Fibroblast of gingiva (primary cell): ENCODE results near the gene MEGF8.
"Not testable (repeated sequence)": the region's sequence is repeated elsewhere in the genome, so short reads cannot be mapped to it uniquely, and the experiment has no call there.

Source experiments
- DNase-seq: peaks from one replicate; pipeline ENCODE4 v3.0.0-alpha.2; 2011; ENCODE audit warnings: low read depth

The MEGF8 gene

DNA sequence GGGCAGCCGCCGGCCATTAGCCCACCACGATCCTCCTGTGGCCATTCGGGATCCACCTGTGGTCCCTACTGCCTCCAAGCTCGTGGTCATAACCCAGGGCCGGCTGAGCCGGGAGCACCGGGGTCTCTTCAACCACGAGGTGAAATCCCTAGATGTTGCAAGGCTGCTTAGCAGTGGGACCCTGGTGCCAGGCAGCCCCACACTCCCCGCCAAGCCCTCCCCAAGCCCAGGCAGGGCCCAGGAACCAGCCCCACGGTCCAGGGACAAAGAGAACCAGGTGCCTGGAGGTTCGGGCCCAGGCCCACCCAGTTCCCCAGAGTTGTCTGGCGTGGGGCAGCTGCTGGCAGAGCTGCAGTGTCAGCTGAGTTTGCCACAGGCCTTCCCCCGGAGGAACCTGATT is 15.7 kb upstream of the MEGF8 start:
- DNase-seq, result no peak

DNA sequence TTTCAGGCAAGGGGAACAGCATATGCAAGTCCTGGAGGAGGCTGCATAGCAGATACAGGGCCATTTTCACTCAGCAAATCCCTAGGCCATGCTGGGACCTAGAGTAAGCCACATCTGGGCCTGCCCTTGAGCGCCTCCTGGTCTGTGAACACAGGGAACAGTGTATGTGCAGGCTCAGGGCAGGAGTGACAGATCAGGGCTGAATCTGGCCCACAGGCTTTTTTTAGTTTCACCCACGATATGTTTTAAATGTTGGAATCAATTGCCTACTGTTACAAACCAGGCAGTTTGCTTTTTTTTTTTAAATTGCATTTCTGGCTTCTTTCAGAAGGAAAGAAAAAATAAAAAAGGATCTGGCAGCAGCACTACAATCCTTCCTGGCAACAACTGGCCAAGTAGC is 13.8 kb upstream of the MEGF8 start:
- DNase-seq, result no peak

DNA sequence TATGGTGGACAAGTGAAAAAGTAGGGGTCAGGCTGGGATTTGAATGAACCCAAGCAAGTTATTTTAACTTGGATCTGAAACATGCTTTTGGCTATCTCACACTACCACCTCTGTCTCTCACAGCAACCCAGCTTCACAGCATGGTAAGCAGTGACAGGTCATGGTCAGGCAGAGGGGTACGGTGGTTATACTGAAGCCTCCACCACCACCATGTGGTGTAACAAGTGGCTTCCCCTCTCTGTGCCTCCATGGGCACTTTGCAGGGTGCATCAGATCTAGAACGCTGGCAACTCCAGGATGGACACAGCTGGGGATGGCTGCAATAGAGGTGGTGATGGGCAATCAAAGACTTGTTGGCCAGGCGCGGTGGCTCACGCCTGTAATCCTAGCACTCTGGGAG is 13.1 kb upstream of the MEGF8 start:
- no peak for DNase-seq

DNA sequence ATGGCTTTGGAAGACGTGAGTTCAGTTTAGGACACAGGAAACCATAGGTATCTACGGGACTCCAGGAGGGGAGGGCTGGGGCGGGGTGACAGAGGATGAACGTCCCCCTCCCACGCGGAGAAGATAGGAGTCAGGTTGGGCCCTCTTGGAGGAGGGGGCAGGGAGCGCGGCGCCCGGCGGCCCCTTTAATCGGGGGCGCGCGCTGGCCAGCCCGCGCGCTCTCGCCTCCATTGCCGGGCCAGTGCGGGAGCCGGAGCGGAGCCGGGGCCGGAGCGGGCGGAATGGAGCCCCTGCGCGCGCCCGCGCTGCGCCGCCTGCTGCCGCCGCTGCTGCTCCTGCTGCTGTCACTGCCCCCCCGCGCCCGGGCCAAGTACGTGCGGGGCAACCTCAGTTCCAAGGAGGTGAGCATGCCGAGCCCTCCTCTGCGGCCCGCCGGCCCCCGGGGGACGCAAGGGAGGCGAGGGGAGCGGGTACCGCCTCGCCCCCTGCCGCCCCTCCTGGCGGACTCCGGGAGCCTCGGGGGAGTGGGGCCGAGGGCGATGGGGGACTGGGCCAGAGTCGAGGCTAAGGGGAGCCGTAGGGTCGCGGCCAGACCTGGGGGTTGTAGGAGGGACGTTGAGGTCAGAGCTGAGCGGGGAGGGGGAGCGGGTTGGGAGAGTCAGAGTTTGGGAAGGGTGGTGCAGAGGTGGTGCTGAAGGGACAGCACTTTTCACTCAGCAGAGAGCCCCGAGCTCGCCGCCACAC is 12.2 kb upstream of the MEGF8 start, which contains the start of gene TMEM145:
Gene TMEM145, plus strand, starts transcription at position 214 of the 744 bp plus-strand sequence. Its CDS starts 68 bp downstream, at position 282.
- peak; percentile 20 for DNase-seq

DNA sequence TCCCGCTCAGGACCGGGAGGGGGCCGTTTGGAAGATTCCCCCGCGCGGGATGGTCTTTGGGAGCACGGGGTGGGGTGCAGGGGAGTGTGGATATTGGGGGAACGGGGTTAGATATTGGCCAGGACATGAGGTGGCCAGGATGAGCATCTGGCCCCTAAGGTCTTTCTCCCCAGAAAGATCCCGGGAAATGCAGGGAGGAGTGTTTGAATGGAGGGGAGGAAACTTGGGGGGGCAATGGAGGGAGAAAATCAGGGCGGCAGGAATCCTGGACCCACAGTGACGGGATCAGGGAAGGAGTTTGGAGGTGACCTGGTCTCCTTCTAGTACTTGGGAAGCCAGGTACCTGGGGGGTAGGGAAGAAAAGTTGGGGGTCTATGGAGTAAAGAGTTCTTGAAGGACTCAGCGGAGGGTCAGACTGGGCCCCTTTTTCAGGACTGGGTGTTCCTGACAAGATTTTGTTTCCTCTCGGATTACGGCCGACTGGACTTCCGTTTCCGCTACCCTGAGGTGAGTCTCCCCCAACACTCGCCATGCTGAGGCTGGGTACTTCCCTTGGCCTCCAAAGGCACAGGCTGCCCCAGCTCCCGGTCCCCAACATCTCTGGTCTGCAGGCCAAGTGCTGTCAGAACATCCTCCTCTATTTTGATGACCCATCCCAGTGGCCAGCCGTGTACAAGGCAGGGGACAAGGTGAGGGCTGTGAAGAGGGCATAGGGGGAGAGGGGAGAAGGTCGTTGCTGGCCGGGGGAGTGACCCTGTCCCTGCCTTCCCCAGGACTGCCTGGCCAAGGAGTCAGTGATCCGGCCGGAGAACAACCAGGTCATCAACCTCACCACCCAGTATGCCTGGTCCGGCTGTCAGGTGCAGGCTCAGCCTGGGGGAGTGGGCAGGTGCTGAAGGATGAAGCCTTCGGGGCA is 11.3 kb upstream of the MEGF8 start:
- no peak for DNase-seq

DNA sequence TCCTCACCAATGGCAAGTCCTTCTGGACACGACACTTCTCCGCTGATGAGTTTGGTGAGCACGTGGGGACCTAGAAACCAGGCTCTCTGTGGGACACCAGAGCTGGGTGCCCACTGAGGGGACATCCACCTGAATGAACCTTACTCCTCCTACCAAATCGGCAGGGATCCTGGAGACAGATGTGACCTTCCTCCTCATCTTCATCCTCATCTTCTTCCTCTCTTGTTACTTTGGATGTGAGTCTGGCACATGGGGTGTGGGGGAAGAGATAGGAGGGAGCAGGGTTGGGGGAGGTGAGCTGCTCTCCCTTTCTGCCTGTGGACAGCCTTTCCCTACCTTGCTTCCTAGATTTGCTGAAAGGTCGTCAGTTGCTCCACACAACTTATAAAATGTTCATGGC is 10.4 kb upstream of the MEGF8 start:
- DNase-seq, result no peak

DNA sequence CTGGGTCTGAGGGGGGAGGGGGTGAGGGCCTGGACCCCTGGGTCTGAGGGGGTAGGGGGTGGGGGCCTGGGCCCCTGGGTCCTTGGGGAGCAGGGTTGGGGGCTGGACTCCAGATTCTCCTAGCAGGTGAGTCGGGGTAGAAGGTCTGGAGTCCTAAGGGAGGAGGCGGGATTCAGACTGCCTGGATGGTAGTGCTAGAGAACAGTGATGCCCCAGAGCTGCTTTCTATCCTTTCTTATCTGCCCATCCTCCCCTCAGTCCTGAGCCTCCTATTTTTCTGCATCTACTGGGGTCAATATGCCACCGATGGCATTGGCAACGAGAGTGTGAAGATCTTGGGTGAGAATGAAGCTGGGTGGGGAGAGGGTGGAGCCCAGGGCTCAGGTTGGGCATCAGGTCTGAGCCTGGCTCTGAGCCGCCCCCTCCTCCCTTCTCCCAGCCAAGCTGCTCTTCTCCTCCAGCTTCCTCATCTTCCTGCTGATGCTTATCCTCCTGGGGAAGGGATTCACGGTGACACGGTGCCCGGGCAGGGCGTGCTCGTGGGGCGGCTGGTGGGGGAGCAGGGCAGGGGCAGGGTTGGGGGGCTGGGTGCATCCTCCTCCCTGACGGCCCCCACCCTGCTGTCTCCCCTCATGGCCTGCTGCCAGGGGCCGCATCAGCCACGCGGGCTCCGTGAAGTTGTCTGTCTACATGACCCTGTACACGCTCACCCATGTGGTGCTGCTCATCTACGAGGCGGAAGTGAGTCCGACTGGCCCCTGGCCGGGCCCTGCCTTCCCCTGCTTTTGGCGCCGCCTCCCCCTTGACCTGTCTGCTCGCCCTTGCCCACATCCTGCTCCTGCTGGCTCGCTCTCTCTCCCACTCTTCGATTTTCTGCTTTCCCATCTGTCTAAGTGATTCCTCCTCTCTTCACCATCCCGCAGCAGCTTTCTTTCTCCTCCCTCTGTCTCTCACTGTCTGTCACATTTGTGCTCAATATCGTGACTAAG is 8.9 kb upstream of the MEGF8 start:
- DNase-seq, result no peak

DNA sequence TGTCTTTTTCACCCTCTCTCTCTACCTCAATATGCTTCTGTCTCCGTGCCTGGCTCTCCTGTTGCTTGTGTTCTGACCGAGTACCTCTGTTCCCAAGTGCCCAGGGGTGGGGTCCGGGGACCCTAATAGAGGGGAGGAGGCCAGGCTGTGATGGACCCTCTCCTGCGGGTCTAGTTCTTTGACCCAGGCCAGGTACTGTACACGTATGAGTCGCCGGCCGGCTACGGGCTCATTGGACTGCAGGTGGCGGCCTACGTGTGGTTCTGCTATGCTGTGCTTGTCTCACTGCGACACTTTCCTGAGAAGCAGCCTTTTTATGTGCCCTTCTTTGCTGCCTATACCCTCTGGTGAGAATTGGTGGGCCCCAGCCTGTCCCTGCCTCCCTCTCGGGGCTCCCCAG is 7.9 kb upstream of the MEGF8 start:
- DNase-seq, result no peak

DNA sequence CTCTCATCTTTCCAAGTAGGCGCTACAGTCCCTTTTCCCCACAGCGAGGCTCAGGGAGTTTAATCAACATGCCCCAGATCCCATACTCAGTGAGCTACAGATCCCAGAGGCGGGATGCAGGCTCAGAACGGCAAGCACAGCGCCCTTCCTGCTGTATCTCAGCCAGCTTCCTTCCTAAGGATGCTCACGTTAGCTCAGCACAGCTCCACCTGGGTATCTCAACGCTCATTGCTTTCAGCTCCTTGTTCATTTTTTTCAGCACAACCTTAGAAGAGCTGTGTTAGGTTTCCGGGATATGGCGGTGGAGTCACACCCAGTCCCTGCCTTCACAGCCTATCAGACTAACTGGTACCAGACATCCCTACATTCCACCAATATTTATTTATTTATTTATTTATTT is 3.1 kb upstream of the MEGF8 start:
- DNase-seq, result no peak

DNA sequence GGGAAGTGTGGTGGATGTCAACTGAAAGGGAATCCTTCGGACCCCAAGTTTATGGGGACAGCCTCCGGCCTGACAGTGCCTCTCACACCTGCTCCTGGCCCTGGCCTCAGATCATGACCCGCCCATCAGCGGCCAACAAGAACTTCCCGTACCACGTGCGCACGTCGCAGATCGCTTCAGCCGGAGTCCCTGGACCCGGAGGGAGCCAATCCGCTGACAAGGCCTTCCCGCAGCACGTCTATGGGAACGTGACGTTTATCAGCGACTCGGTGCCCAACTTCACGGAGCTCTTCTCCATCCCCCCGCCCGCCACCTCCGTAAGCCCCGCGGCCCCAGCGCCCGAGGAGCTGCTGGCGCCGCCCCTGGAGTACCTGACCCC is 2.0 kb upstream of the MEGF8 start:
- DNase-seq, result no peak

DNA sequence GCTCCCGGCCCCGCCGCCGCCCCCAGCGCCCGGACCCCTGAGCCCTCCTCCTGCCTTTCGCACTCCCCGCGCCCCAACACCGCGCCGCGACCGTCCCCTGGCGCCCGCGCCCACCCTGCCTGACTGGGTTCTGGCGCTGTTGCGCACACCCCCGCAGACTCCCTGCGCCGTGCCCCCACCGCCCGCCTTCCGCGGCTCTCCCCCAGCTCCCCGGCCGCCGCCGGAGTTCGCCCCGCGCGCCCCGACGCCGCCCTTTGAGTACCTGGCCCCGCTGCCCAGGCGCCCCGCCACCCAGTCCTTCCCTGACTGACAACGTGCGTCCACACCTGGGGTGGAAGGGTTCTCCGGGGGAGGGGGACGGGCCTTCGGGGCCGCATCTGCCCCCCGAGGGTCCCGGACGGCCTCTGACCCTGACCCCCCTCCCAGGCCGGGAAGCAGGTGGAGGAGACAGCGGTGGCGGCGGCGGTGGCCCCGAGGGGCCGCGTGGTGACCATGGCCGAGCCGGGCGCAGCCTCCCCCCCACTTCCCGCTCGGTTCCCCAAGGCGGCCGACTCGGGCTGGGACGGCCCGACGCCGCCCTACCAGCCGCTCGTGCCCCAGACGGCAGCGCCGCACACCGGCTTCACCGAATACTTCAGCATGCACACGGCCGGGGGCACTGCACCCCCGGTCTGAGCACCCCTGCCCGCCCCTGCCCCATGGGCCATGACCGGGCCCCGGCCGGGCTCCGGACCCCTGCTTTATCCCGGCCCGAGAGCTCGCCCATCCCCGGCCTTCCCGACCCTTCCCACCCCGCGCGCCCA is 1.4 kb upstream of the MEGF8 start:
- no peak for DNase-seq

DNA sequence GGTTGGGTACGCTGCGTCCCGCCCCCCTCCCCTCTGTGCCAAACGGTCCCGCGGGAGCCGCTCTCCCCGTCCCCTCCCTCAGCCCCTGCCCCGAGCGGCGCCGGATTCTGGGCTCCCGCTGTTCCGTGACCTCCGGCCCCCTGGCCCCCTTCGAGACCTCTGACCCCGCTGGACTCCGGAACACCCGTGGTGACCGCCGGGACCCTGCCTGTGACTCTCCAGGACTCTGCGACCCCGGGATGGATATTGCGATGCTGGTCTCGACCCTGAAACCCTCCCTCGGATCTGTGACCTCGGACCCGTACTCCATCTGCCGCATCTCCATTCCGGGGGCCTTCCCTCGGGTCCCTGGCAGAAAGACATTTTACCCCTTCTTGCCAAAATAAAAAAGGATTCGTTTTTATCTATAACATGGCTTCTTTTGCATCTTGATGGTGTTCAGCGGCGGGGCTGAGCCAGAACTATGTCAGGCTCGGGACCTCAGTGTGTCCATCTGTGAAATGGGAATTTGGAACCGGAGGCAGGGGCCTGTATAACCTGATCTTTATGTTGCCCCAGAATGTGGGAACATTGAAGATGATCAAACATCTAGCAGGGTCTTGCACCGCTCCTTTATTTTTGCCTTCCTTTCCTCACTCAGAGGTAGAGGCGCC is 654 bp upstream of the MEGF8 start:
- DNase-seq, result no peak

DNA sequence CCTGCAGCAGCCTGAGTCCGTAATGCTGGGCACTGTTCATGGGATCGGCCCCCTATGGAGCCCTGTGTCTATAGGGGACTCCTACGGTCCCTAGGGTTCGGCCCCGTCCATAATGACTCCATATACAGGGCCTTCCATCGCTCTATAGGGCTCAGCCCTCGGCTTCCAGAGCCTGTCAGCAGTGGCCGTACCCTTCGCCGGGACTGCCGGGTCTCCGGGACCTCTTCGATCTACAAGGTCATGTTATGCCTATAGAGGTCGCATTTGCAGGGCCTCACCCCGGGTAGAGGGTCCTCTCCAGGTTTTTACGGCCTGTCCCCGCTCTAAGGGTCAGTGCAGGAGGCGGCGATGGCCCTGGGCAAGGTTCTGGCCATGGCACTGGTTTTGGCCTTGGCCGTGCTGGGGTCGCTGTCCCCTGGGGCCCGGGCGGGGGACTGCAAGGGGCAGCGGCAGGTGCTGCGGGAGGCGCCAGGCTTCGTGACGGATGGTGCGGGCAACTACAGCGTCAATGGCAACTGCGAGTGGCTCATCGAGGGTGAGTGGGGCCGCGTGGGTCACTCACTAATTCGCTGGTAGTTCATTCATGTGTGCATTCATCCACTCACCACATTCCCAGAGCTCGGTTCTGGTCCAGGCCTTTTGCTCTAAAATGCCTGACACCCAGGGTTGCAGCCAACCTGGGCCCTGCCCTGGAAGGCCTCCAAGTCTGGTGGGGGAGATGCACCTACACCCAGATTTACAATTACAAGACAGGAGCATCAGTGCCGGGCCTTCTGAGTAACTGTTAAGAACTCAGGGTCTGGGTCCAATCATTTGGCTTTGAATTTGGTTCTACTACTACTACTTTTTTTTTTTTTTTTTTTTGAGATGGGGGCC is 699 bp downstream of the MEGF8 start:
- no peak for DNase-seq

DNA sequence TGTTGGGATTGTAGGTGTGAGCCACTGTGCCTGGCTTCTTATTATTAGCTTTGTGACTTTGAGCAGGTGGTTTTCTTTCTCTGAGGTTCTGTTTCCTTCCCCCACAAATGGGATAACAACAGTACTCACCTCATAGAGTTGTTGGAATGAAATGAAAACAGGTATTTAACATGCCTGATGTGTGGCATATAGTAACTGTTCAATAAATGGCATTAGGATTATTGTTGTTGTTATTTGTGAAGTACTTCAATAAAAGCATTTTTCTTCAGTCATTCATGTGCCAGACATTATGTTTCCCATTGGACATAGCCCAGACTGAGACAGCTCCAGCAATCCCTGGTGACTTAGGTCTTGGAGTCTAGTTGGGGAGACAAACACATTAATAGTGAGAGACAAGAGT is 1.5 kb downstream of the MEGF8 start:
- DNase-seq, result no peak

DNA sequence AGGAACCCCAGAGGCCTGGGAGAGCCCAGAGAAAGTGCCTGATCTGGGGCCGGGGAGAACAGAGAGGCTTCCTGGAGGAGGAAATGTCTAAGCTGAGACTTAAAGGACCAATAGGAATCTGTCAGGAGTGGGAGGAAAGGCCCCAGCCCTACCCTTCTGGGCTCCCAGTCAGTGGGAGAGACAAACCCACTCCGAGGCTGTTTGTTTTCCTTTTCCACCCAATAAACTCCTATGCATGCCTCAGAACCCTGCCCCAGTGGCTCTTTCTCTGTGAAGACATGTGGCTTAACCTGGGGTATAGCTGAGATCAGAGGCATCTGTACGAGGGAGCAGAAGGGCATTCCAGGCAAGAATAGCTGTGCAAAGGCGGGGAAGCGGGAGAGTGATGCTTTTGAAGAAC is 1.9 kb downstream of the MEGF8 start:
- DNase-seq, result no peak

DNA sequence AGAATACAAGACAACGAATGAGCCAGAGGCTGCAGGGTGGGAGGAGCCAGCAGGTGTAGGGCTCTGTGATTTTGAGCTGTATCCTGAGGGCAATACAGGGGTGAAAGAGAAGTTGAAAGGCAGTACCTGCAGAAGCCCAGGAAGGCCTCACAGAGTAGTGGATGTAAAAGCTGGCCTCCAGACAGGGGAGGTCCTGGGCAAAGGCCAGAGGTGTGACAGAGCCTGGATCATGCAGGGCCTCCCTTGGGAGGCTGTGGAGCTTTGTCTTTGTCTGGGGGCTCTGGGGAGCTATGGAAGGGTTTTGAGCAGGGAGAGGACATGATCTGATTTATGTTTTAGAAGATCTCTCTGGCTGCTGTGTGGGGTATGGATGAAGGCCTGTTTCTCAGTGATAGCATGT is 2.7 kb downstream of the MEGF8 start:
- no peak for DNase-seq

DNA sequence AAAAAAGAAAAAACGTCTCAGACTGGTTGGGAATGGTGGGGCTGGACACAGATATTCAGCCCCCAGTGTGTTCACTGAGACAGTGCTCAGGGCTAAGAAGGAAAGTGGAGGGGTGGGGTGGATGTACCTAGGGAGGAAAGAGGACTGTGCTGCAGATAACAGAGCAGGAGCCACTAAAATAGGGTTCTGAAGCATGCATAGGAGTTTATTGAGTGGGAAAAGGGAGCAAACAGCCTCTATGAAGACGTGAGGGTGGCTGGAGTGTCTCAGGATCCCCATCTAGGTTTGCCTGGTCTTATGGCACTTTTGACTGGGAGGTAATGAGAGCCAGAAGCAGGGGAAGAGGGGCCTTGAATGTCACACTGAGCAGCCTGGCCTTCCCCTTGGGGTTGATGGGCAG is 3.4 kb downstream of the MEGF8 start:
- DNase-seq, result no peak

DNA sequence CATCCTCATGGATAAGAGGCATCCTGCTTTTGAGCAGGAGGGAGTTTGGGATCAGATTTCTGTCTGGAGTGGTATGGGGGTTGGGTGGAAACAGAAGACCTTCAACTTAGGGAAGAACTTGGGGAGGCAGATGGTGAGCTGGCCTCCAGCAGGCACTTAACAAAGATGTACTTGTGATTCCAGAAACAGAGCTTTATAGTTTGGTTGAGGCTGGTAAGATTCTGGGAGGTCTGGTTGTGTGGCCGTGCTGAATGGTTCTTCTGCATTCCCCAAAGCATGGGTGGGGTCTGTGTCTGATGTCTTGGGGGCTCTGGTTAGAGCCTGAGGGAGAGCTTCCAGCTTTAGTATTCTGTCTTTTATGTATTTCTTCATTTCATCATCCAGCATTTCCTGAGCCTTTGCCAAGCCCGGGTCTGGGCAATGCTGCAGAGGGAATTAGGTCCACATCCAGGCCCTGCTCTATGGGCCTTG is 4.8 kb downstream of the MEGF8 start:
- DNase-seq, result peak; percentile 29

DNA sequence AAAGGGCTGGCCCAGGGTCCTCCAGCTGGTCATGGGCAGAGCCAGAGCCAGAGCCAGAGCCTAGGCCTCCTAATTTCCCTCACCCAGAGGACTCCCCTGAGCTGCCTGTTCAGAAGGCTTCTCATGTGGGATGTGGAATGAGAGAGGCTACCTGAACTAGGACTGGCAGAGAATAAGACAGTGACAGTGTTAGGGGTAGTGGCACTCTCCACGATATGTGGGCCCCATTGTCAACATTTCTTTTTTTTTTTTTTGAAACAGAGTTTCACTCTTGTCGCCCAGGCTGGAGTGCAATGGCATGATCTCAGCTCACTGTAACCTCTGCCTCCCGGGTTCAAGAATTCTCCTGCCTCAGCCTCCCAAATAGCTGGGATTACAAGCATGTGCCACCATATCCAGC is 5.9 kb downstream of the MEGF8 start:
- DNase-seq, result not testable (repeated sequence)

DNA sequence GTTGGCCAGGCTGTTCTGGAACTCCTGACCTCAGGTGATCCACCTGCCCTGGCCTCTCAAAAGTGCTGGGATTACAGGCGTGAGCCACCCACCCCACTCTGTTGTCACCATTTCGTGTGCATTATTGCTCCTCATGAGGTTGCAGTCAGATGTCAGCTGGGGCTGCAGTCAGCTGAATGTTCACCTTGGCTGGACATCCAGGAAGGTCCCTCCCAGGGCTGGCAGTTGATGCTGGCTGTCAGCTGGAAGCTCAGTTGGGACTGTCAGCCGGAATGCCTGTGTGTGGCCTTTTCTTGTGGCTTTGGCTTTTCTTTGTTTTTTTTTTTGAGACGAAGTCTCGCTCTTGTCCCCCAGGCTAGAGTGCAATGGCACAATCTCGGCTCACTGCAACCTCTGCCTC is 6.6 kb downstream of the MEGF8 start:
- no peak for DNase-seq
